Endothelial cell of umbilical vein (primary cell): Measurements from ENCODE around the gene PRKD2. TPM values are rescaled to one million over a fixed set of nuclear protein-coding genes. Genes with fewer than 3 reads are reported as not detected.

Source experiments
- BruUV-seq: library from RNA; stranded (reverse); fragments of 400-500 nt; replicated peaks from 2 replicates; lab custom pipeline; 2021; lab: Mats Ljungman, UMichigan
- CTCF ChIA-PET: fragments of 300-600, 350-600 bp; sonication (Branson Sonifier 250); formaldehyde crosslinking; loops from one replicate; lab custom pipeline; 2021; ENCODE audit warnings: antibody characterized with exemption, inconsistent platforms; lab: Charles Lee
- POLR2A ChIA-PET: fragments of 300-600, 350-600 bp; sonication (Branson Sonifier 250); formaldehyde crosslinking; loops from one replicate; lab custom pipeline; 2021; ENCODE audit warnings: antibody characterized with exemption, inconsistent platforms; lab: Charles Lee
- DNase-seq: peaks from one replicate; pipeline ENCODE4 v3.0.0-alpha.2; 2011; ENCODE audit warnings: low read depth, low spot score
- FAIRE-seq: peaks from 2 replicates; lab custom pipeline; 2011; peaks lifted over from hg19 to GRCh38; lab: Jason Lieb, UNC
- H2AFZ ChIP-seq: 2 replicates; pipeline ENCODE4 v1.6.0; 2012; ENCODE audit warnings: low read depth, low read length, control low read depth, inconsistent platforms
- H3K27ac ChIP-seq: 2 replicates; pipeline ENCODE4 v1.5.1; 2011; ENCODE audit warnings: low read depth, mild to moderate bottlenecking, control low read depth, low read length, moderate library complexity; ENCODE audit not compliant: insufficient read depth
- H3K27me3 ChIP-seq, 2 experiments: 2 replicates each; pipeline versions ENCODE4 v1.6.0 to v1.6.1; 2011; ENCODE audit warnings: low read length in 2 of 2, mixed read lengths in 1 of 2; ENCODE audit not compliant: control insufficient read depth in 2 of 2, insufficient read depth in 2 of 2
- H3K36me3 ChIP-seq, 2 experiments: 2 replicates in 1 of 2; 3 replicates in 1 of 2; pipeline ENCODE4 v1.5.1; 2011; ENCODE audit warnings: low read length in 2 of 2, mild to moderate bottlenecking in 1 of 2, moderate library complexity in 1 of 2; ENCODE audit not compliant: control insufficient read depth in 2 of 2, insufficient read depth in 2 of 2; ENCODE audit errors: extremely low read depth in 1 of 2
- H3K4me1 ChIP-seq: 3 replicates; pipeline ENCODE4 v1.5.1; 2011; ENCODE audit warnings: mild to moderate bottlenecking, low read length; ENCODE audit not compliant: control insufficient read depth, insufficient read depth; ENCODE audit errors: extremely low read depth
- H3K4me2 ChIP-seq: 2 replicates; pipeline ENCODE4 v1.6.1; 2011; ENCODE audit warnings: low read length, control low read depth, mixed read lengths; ENCODE audit not compliant: insufficient read depth
- H3K4me3 ChIP-seq, 3 experiments: fragments of 200-600 bp in 1 of 3; sonication (generic), shearing (Covaris generic) in 1 of 3; replicated peaks in 1 of 3; 2 replicates each; pipeline ENCODE4 v1.5.1; 2011 to 2016; ENCODE audit warnings: control low read depth in 3 of 3, low read length in 3 of 3, mild to moderate bottlenecking in 2 of 3, inconsistent platforms in 1 of 3, low read depth in 1 of 3, moderate library complexity in 1 of 3; ENCODE audit not compliant: insufficient read depth in 1 of 3
- H3K79me2 ChIP-seq: 2 replicates; pipeline ENCODE4 v1.6.0; 2012; ENCODE audit warnings: low read length, inconsistent platforms; ENCODE audit not compliant: control insufficient read depth, insufficient read depth
- H3K9ac ChIP-seq: replicated peaks from 2 replicates; pipeline ENCODE3; 2011; ENCODE audit warnings: low read length, control low read depth; ENCODE audit not compliant: insufficient read depth; ENCODE audit errors: extremely low read depth
- H3K9me1 ChIP-seq: replicated peaks from 3 replicates; pipeline ENCODE4 v1.6.0; 2011; ENCODE audit warnings: mild to moderate bottlenecking, low read length; ENCODE audit not compliant: control insufficient read depth, insufficient read depth; ENCODE audit errors: extremely low read depth
- H3K9me3 ChIP-seq: replicated peaks from 2 replicates; pipeline ENCODE4 v1.5.1; 2012; ENCODE audit warnings: low read length, inconsistent platforms; ENCODE audit not compliant: control insufficient read depth, insufficient read depth
- H4K20me1 ChIP-seq: replicated peaks from 2 replicates; pipeline ENCODE3; 2011; ENCODE audit warnings: mild to moderate bottlenecking, low read length; ENCODE audit not compliant: control insufficient read depth, insufficient read depth; ENCODE audit errors: extremely low read depth
- EZH2 ChIP-seq: IDR thresholded peaks from 2 replicates; pipeline ENCODE4 v1.6.1; 2012; ENCODE audit warnings: borderline replicate concordance, low read depth, mild to moderate bottlenecking, moderate library complexity, low read length, inconsistent platforms; ENCODE audit not compliant: severe bottlenecking
- FOS ChIP-seq: IDR thresholded peaks from 2 replicates; pipeline ENCODE4 v1.6.1; 2011; ENCODE audit warnings: mild to moderate bottlenecking, low read length, moderate library complexity, borderline replicate concordance; ENCODE audit not compliant: insufficient read depth
- GATA2 ChIP-seq: IDR thresholded peaks from 2 replicates; pipeline ENCODE4 v1.7.0; 2011; ENCODE audit warnings: low read depth, mild to moderate bottlenecking, moderate library complexity, mixed read lengths, low read length; ENCODE audit not compliant: insufficient read length, insufficient read depth
- JUN ChIP-seq: IDR thresholded peaks from 2 replicates; pipeline ENCODE4 v1.6.1; 2011; ENCODE audit warnings: borderline replicate concordance, low read depth; ENCODE audit not compliant: insufficient read length, insufficient read depth
- MYC ChIP-seq: IDR thresholded peaks from one replicate; pipeline ENCODE4 v1.6.1; 2011; ENCODE audit warnings: mild to moderate bottlenecking, low read depth, low read length
- POLR2A ChIP-seq: IDR thresholded peaks from 2 replicates; pipeline ENCODE4 v1.6.1; 2012; ENCODE audit warnings: low read depth, mild to moderate bottlenecking, control low read depth, low read length
- POLR2AphosphoS5 ChIP-seq: IDR thresholded peaks from 2 replicates; pipeline ENCODE4 v1.6.1; 2012; ENCODE audit warnings: low read depth, mild to moderate bottlenecking, control low read depth, low read length, moderate library complexity; ENCODE audit not compliant: insufficient read depth
- dilution Hi-C: fragments of 300-500 bp; cut with MboI; formaldehyde crosslinking; loops from one replicate; pipeline ENCODE4 v1.15.0; 2019; ENCODE audit warnings: low sequenced_read_pairs; ENCODE audit not compliant: extremely low pct_ligation_motif_present
- intact Hi-C: fragments of 100-400 bp; cut with micrococcal nuclease; formaldehyde crosslinking; loops from one replicate; pipeline ENCODE4 v1.10.0; 2022
- polyA plus RNA-seq, 4 experiments: library from polyadenylated mRNA; depleted of rRNA in 3 of 4; stranded (reverse) in 3 of 4; unstranded in 1 of 4; fragments of >200 nt; gene quantifications; 2 replicates each; pipeline versions ENCODE4 v1.2.1 to v1.2.3, GENCODE V29; 2011 to 2012; ENCODE audit warnings: missing spikeins in 1 of 4
- total RNA-seq: library from RNA; stranded (reverse); gene quantifications from 2 replicates; pipeline ENCODE4 v1.2.3, GENCODE V29; 2021
- TF ChIP-seq, protein P1 (sequence below): IDR thresholded peaks from 2 replicates; pipeline ENCODE4 v1.6.1; 2011; ENCODE audit not compliant: insufficient read depth, insufficient read length
- TF ChIP-seq, protein P2 (sequence below), 2 donors: IDR thresholded peaks; 1 replicate in 1 of 2; 2 replicates in 1 of 2; pipeline ENCODE4 v1.5.1; 2011; ENCODE audit warnings: low read length in 2 of 2, mild to moderate bottlenecking in 2 of 2, moderate library complexity in 2 of 2, control low read depth in 1 of 2, inconsistent platforms in 1 of 2, low read depth in 1 of 2; ENCODE audit not compliant: insufficient read depth in 1 of 2; ENCODE audit errors: extremely low read depth in 1 of 2

The PRKD2 gene
- total and polyA plus RNA-seq, 2 donors (not counting 3 experiments of a cell fraction or from before 2014, with no cell fraction given), result 40.4 to 94.9 TPM

- Histone ChIP-seq H3K27me3 (no peaks in the 10 kb centered on the region), H3K4me3 (no peak overlapping the region), H3K9ac (no peak overlapping the region), H2AFZ (no peak overlapping the region), H3K36me3 (peaks cover 12 to 44% of the 10 kb centered on the region in 2 experiments), H3K79me2 (peaks cover 37% of the 10 kb centered on the region), H3K4me1 (peaks cover 64% of the 10 kb centered on the region), H3K9me3 (no peaks in the 10 kb centered on the region), H3K9me1 (no peaks in the 10 kb centered on the region), H3K27ac (no peak overlapping the region), H4K20me1 (no peaks in the 10 kb centered on the region), H3K4me2 (no peak overlapping the region)
- TF ChIP-seq EZH2, result no peak
- TF ChIP-seq, protein P1, sequence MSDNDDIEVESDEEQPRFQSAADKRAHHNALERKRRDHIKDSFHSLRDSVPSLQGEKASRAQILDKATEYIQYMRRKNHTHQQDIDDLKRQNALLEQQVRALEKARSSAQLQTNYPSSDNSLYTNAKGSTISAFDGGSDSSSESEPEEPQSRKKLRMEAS, result no peak
- no peak for TF ChIP-seq POLR2AphosphoS5
- no peak for TF ChIP-seq FOS
- TF ChIP-seq JUN, result no peak
- no peak for TF ChIP-seq GATA2
- TF ChIP-seq MYC, result no peak
- TF ChIP-seq, protein P2, sequence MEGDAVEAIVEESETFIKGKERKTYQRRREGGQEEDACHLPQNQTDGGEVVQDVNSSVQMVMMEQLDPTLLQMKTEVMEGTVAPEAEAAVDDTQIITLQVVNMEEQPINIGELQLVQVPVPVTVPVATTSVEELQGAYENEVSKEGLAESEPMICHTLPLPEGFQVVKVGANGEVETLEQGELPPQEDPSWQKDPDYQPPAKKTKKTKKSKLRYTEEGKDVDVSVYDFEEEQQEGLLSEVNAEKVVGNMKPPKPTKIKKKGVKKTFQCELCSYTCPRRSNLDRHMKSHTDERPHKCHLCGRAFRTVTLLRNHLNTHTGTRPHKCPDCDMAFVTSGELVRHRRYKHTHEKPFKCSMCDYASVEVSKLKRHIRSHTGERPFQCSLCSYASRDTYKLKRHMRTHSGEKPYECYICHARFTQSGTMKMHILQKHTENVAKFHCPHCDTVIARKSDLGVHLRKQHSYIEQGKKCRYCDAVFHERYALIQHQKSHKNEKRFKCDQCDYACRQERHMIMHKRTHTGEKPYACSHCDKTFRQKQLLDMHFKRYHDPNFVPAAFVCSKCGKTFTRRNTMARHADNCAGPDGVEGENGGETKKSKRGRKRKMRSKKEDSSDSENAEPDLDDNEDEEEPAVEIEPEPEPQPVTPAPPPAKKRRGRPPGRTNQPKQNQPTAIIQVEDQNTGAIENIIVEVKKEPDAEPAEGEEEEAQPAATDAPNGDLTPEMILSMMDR (IDR thresholded peaks at IDR 0.05; ENCODE audit: extremely low read depth in 1 of 2, insufficient read depth in 1 of 2, low read depth in 1 of 2, low read length in 2 of 2), result no peak
- TF ChIP-seq POLR2A, result no peak
- intact Hi-C loops, result no loop called here
- ChIA-PET POLR2A (no interaction called here), CTCF (interaction anchor here (1.0 to 5.8 kb wide), 11 partner anchors 12 to 116 kb away, joined by 3 to 74 read pairs (median 4); partner anchors contain the start of gene PRKD2)
- DNase-seq (no peak), FAIRE-seq (peak; percentile 4)
- dilution Hi-C loops, result no loop called here
- no TSS peak for BruUV-seq
These were observed 13.3 kb upstream of the PRKD2 start for GRCh38 chr19:46730187-46730586.
